NCI-H2227 (cell line): ENCODE results near the gene AKAP13.
"Not testable (repeated sequence)": the region's sequence is repeated elsewhere in the genome, so short reads cannot be mapped to it uniquely, and the experiment has no call there.

Source experiments
- DNase-seq: peaks from one replicate; lab custom pipeline; 2025; ENCODE audit not compliant: unreplicated experiment; lab: John Stamatoyannopoulos, UW

Gene AKAP13

GRCh38 chr15:85586196-85586595 is 205.8 kb downstream of the AKAP13 start:
- DNase-seq = not testable (repeated sequence)

DNA sequence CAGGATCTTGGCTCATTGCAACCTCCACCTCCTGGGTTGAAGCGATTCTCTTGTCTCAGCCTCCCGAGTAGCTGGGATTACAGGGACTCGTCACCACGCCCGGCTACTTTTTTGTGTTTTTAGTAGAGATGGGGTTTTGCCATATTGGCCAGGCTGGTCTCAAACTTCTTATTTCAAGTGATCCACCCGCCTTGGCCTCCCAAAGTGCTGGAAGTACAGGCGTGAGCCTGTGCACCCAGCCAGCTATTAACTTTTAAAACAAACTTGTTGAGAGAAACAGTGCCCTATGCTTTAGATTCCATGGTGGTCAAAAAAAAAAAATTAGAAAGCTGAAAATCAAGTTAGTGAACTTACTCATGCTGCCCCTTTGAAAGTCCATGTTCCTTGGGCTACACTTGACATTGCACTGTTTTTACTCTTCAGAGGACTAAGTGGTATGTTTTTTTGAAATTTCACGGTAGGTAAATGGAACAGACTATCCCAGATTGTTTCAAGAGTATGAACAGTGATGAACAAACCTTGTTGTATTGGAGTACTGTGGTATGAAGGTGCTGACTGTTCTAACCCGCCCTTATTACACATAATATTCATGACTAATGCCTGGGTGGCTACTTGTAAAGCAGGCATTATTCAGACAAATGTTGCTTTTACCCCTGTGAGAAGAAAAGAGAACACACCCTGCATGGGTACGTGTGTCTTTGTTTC is 207.5 kb downstream of the AKAP13 start:
- DNase-seq = no peak

DNA sequence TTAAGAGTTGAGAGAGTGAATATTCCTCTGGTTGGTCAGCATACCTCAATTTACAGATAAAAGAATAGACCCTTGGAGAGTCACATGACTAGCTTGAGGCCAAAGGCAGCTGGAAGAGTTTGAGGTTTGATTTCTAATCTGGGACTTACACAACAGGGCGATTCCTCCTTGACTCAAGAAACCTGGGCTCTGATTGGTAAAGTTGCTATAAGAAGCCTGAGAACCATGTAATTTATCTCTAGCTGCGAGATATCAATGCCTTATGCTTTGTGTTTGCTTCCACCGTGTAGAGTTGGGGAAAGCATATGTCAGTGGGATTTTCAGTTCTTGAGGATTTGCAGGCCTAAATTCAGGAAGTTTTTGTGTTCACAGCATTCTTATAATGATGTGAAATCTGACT is 208.3 kb downstream of the AKAP13 start:
- no peak for DNase-seq

- DNase-seq = no peak
Measured at GRCh38 chr15:85589851-85590250, 209.4 kb downstream of the AKAP13 start.

DNA sequence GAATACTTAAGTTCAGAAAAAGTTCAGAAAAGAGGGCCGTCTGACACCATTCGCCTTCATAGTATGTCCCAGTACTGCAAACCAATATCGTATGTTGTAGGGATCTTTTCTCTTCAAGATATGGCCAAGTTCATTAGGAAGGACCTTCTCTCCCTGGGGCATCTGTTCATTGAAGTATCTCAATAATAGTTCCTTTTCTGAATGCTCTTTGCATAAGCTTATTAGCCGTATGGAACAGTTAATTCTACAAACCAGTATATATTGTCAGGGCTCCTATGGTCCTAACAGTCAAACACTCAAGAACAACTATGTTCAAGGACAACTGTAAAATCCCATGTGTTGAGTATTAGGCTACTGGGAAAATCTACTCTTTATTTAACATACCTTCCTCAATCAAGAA is 211.2 kb downstream of the AKAP13 start:
- DNase-seq = no peak

DNA sequence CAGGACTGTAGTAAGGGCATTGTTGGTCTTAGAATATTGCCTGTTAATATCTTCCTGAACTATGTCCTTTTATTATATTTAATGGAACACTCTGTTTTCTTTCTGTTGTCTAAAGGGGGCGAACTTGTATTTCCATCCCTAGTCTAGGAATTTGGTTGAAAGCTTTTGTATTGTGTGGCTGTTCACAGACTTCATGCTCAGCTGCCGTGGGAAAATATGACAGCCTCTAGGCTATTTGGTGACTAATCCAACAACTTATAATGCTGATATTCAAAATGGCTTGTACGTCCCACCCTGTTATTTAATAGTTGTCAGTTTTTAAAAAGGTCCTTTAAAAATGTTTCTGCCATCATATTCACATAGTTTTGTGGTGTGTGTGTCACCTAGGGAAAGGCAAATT is 211.7 kb downstream of the AKAP13 start:
- no peak for DNase-seq

DNA sequence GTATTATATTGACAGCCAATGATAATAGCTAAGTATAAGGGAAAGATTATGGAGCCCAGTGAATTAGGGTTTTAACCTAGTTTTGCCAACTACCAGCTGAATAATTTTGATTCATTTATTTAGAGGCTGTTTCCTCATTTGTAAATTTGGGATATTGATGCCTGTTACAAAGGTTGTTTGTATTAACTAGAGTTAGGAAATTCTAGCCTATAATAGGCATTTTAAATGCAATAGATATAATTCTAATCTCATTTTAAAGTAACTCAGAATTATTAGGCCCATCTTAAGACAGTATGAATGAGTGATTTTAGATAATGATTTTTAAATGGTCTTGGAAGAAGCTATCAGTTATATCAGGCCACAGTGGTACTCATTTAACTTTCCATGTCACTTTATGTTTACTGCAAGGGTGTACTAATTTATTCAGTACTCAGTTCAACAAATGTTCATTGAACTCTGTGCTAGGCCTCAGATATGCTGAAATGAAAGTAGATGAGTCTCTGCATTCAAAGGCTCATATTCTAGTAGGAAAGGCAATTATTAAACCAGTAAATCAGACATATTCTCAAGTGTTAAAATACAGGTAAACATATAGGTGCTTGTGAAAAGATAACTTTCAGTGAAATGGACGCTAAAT is 213.5 kb downstream of the AKAP13 start:
- no peak for DNase-seq

DNA sequence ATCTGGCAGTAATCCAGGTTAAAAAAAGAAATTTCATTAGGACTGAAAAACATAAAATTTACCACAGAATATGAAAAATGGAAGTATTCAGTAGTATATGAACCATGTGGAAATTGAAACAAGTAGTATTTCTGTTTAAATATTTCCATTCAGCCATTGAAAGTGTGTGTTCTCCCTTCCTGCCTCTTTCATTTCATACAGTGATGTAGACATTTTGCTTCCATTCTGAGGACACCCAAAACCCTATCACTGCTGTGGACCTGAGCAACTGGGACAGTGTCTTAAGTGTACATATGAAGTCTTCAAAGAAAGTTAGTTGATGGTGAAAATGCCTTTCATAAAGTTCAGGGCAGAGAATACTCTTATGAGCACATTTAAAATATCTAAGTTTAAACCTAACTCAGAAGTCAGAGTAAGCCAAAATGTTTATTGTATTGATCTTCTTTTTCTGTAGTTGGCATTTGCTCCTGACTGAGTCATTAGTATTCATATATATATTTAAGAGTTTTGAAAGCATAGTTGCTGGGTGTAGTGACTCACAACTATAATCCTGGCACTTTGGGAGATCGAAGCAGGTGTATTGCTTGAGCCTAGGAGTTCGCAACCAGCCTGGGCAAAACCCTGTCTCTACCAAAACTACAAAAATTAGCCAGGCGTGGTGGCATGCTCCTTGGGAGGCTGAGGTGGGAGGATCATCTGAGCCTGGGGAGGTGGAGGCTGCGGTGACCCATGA is 215.6 kb downstream of the AKAP13 start:
- no peak for DNase-seq

DNA sequence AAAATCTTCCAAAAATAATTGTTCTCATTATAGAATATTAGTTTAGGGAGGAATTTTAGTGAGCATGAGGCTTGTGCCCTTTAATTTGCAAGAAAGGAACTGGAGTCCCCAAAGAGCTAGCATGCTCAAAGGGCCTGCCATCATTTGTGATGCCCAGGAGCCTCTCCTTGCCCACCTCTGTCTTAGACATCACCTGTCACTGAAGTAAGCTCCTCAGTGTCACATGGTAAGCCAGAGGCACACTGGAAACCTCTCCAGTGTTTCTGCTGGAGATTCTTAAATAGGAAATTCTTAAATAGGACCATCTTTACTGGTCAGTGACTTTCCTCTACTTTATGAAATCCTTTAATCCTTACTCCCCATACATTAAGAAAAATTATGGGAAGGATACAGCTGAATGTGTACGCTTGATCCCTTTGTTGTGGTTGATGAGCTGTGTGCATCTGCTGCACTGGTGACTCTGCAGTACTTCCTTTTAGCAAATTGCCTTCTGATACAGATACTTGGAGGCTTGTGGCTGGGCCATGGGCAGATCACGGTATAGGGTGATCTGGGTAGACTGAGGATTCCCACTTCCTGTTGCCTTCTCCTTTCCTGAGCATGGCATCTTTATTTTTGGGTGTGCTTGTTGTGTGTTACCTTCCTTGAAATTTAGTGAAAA is 216.9 kb downstream of the AKAP13 start:
- no peak for DNase-seq

DNA sequence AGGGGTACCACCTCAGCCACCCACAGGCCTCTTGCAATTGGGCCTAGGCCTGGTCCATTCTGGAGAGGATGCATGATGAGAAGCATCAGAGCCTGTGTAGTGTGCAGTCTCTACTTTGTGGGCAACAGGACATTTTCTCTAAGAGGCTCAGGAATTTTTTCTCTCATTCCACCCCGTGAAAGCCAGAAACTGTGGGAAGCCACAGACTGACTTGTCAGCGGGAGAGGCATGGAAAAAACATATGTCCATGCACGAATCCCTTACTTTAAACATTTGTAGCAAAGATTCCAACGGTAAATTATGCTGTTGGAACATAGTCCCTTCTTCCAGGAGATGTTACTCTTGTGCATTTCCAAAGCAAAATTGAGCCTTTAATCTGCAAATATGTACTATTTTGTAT is 217.8 kb downstream of the AKAP13 start:
- no peak for DNase-seq

DNA sequence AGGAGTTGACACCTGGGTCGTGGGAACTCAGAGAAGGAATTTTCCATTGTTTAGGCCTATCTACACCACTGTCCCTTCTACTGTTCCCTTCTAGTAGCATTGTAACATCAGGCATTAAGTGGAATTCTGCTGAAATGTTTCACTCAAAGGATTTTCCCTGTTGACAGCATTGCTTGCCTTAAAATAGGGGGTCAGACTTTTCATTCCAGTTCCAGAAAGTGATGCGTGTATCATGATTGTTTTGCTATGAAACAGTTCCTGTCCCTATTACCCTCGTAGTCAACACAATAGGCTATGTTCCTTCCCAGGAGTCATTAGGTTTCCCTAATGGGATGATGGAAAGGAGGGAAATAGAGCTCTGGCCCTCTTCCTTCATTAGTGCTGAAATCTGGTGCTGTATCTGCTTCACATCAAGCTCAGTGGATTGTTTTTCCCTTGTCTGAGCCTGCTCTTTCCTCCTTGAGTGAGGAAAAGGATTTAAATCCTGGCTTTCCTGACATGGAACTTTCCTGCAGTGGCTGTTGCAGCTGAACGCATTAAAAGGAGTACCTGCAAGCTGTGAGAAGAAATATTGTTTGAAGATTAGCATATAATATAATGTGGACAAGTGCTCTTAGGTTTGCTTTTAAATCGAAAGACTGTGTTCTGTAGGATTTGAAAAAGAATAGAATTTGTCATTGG is 218.5 kb downstream of the AKAP13 start:
- no peak for DNase-seq

GRCh38 chr15:85600001-85600400 is 219.6 kb downstream of the AKAP13 start:
- no peak for DNase-seq

- DNase-seq = no peak
Measured at GRCh38 chr15:85603160-85603559, 222.8 kb downstream of the AKAP13 start.

DNA sequence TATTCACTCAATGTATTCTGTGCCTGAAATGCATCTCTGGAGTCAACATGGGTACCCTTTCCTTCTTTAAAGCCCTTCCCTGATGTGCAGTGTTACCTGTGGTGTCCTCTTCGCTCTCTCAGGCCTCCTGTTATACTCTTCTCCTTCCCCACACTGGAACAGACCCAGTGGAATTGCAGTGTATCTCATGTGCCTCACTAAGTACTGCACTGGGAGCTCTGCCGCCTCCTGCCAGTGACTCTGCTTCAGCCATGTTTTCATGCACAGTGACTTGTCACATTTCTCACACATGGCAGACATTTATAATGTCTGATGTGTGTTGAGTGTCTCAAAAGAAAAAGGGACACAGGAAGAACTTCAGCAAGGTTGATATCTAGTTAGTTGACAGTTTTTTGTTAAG is 223.3 kb downstream of the AKAP13 start:
- DNase-seq = no peak

- DNase-seq = no peak
Measured at GRCh38 chr15:85604194-85604593, 223.8 kb downstream of the AKAP13 start.

GRCh38 chr15:85606738-85607137 is 226.3 kb downstream of the AKAP13 start:
- no peak for DNase-seq

DNA sequence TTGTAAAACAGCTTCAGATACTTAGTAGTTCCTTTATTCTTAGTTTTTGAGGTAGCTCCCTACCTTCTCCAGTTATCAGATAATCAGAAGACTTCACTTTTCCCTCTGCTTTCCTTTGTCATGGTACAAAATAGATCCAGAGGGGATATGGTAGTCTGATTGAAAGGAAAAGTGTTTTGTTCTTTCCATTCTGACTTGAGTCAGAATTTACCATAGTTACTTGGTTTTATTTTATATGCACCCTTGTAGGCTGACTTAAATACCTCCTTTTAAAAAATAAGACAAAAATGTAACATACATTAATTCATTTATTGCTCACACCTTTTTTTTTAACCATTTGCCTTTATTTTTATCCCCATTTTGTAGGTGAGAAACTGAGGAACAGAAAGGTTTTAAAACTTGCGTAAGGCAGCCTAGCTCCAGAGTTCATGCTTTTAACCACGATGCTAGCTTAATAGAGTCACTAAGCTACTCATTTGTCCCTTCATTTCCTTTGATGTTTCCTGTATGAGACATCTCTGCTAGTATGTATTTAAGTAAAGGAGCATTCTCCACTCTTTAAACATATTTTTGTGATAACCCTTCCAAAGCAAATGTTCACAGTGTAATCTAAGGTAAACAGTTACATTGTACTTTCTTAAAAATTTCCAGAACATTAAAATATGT is 226.9 kb downstream of the AKAP13 start:
- DNase-seq = no peak

GRCh38 chr15:85607842-85608241 is 227.4 kb downstream of the AKAP13 start:
- DNase-seq = no peak

GRCh38 chr15:85609492-85609891 is 229.1 kb downstream of the AKAP13 start:
- no peak for DNase-seq

DNA sequence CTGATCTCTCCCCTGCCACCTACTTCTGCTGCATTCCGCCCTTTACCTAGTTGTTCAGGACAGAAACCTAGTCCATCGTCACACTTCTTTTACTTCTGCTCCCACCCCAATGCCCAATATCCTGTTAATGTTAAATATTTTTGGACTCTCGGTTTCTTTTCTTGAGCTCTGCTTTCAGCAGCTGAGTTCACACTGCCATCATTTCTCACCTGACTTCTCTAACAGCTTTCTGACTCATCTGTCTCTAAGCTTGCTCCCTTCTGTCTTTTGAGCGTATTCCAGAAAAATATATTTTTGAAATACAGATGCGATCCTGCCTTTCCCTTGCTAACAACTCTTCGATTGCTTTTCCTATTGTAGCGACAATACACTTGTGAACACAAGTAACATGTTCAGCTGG is 231.0 kb downstream of the AKAP13 start:
- DNase-seq = no peak

- no peak for DNase-seq
Measured at GRCh38 chr15:85614059-85614458, 233.7 kb downstream of the AKAP13 start.
